Lung microvascular endothelial cell (primary cell): ENCODE results near the gene USP30. TPM values are rescaled to one million over a fixed set of nuclear protein-coding genes. Genes with fewer than 3 reads are reported as not detected.
A peak's percentile ranks its signal among the peaks of the same experiment; 100 is the strongest.
"Not testable (repeated sequence)": the region's sequence is repeated elsewhere in the genome, so short reads cannot be mapped to it uniquely, and the experiment has no call there.

Experiments
- DNase-seq, 2 donors: peaks; one replicate each; pipeline versions ENCODE4 v3.0.0 to v3.0.0-alpha.2; 2010; ENCODE audit warnings: low read depth in 2 of 2
- total RNA-seq: library from RNA; depleted of rRNA; stranded (reverse); fragments of >200 nt; gene quantifications from 2 replicates; pipeline ENCODE4 v1.2.1, GENCODE V29; 2014

Gene USP30
- total RNA-seq = 4.8 and 5.7 TPM in 2 replicates

- DNase-seq = peak; percentile 92 to 93
Observed at GRCh38 chr12:109052414-109053323, at the start of gene USP30. TSS of gene USP30 (plus strand) at chr12:109052576. CDS start at chr12:109052679, 103 bp downstream.

GRCh38 chr12:109004017-109004416 is 48.4 kb upstream of the USP30 start:
- no peak for DNase-seq

- no peak for DNase-seq
Observed at GRCh38 chr12:109009766-109010165, 42.6 kb upstream of the USP30 start.

GRCh38 chr12:109010259-109010658 is 42.1 kb upstream of the USP30 start:
- no peak for DNase-seq

GRCh38 chr12:109014984-109015765 is 37.2 kb upstream of the USP30 start:
- DNase-seq = no peak

GRCh38 chr12:109016016-109016415 is 36.4 kb upstream of the USP30 start:
- no peak for DNase-seq

- DNase-seq = no peak
Observed at GRCh38 chr12:109016978-109017377, 35.4 kb upstream of the USP30 start.

- no peak for DNase-seq
Observed at GRCh38 chr12:109018296-109018695, 34.1 kb upstream of the USP30 start.

GRCh38 chr12:109020146-109020795 is 32.1 kb upstream of the USP30 start:
- DNase-seq = no peak

GRCh38 chr12:109020796-109021380 is 31.5 kb upstream of the USP30 start, which contains the start of gene SVOP:
TSS of gene SVOP (minus strand) at chr12:109021068. CDS start at chr12:109020868, 200 bp downstream.
- peak; percentile 83 to 88 for DNase-seq

GRCh38 chr12:109027767-109028166 is 24.6 kb upstream of the USP30 start:
- no peak for DNase-seq

GRCh38 chr12:109028624-109029023 is 23.8 kb upstream of the USP30 start:
- DNase-seq = not testable (repeated sequence)

- DNase-seq = no peak
Observed at GRCh38 chr12:109029411-109029810, 23.0 kb upstream of the USP30 start.

GRCh38 chr12:109033239-109034196 is 18.9 kb upstream of the USP30 start:
- no peak for DNase-seq

- no peak for DNase-seq
Observed at GRCh38 chr12:109036975-109037374, 15.4 kb upstream of the USP30 start.

GRCh38 chr12:109044241-109044640 is 8.1 kb upstream of the USP30 start:
- DNase-seq = no peak

- DNase-seq = no peak
Observed at GRCh38 chr12:109047081-109047805, 5.1 kb upstream of the USP30 start.

- not testable (repeated sequence) for DNase-seq
Observed at GRCh38 chr12:109048706-109049105, 3.7 kb upstream of the USP30 start.

GRCh38 chr12:109049794-109050193 is 2.6 kb upstream of the USP30 start:
- not testable (repeated sequence) for DNase-seq

- DNase-seq = no peak
Observed at GRCh38 chr12:109052097-109052413, 321 bp upstream of the USP30 start.
